ENCODE data around the gene DBNDD2.
A peak's percentile ranks its signal among the peaks of the same experiment; 100 is the strongest.

Gene DBNDD2

DNA sequence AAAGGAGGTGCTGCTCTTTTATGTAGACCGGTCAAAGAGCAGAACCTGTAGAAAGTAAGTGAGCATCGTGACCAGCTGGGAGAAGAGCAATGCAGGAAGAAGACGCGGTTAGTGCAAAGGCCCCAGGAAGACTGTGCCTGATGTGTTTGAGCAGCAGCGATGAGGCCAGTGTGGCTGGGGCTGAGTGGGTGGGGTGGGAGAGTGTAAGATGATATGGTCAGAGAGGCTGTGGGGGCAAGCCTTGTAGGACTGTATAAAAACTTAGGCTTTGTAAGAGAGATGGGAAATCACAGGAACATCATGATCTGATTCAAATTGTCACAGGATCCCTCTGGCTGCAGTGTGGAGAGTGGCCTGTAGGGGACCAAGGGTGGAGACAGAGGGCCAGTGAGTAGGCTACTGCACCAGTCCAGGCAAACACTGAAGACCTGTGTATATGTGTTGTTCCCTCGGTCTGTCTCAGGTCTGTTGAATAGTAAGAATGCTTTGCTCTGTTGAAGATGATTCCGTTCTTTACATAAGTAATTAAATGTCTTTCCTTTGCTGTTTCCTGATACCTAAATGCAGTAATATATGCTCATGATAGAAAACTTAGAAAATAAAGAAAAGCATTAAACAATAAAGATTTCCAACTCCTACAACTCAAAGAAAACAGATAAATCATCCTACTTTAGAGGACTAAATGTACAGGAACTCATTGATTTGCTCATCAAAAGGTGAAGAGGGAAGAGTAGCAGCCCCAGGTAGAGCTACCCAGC lies 37.9 kb downstream of the DBNDD2 start:
- WGBS (ENCODE audit: insufficient coverage): 75% methylated on average over 5 of the region's 7 CpGs
- Histone ChIP-seq H3K4me1 (ENCODE audit: control extremely low read depth in 1 of 4, control insufficient read depth in 4 of 4, insufficient read depth in 4 of 4, low read length in 3 of 4) (no peaks in the 10 kb centered on the region), H3K27ac (ENCODE audit: insufficient read depth in 1 of 2, low read depth in 1 of 2, low read length in 2 of 2, poor library complexity in 1 of 2, severe bottlenecking in 2 of 2) (no peak overlapping the region), H3K27me3 (replicated peaks in 2 of 5; ENCODE audit: control insufficient read depth in 4 of 5, insufficient read depth in 5 of 5, low read length in 4 of 5) (no peaks in the 10 kb centered on the region), H3K9me3 (ENCODE audit: control extremely low read depth in 1 of 5, control insufficient read depth in 4 of 5, insufficient read depth in 2 of 5, low read depth in 1 of 5, low read length in 4 of 5) (no peaks in the 10 kb centered on the region), H3K36me3 (ENCODE audit: control insufficient read depth in 4 of 4, insufficient read depth in 4 of 4, low read length in 3 of 4) (no peaks in the 10 kb centered on the region), H3K4me3 (ENCODE audit: control insufficient read depth in 1 of 7, extremely low read depth in 1 of 7, insufficient read depth in 4 of 7, low read depth in 2 of 7, low read length in 6 of 7) (no peak overlapping the region)
- CTCF ChIA-PET: interaction anchor here (0.6 to 1.9 kb wide), 10 partner anchors 9 to 166 kb away, joined by 3 to 6 read pairs (median 4); no protein-coding TSS in a partner anchor
- peak in 1 of 3 donors; percentile 17 for DNase-seq
- POLR2A ChIA-PET: no interaction called here

DNA sequence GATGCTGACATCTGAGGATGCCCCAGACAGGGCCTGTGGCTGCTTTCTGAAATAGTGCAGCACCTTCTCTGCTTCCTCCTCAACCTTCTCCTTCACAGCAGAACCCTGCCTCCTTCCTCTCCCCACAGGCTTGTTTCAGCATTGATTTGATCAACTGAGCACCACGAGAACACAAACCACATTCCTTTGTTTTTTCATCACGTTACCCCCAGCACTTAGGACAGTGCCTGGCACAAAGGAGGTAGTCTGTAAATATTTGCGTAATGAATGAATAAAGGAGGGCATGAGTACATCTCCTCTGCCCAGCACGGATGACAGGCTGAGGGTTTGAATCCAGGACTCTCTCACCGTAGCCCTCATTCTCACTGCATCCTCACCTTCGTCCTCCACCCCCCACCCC lies 40.2 kb downstream of the DBNDD2 start:
- Histone ChIP-seq H3K27ac (ENCODE audit: insufficient read depth in 1 of 2, low read depth in 1 of 2, low read length in 2 of 2, poor library complexity in 1 of 2, severe bottlenecking in 2 of 2) (no peak overlapping the region), H3K27me3 (replicated peaks in 2 of 5; ENCODE audit: control insufficient read depth in 4 of 5, insufficient read depth in 5 of 5, low read length in 4 of 5) (no peaks in the 10 kb centered on the region), H3K4me3 (ENCODE audit: control insufficient read depth in 1 of 7, extremely low read depth in 1 of 7, insufficient read depth in 4 of 7, low read depth in 2 of 7, low read length in 6 of 7) (no peak overlapping the region), H3K36me3 (ENCODE audit: control insufficient read depth in 4 of 4, insufficient read depth in 4 of 4, low read length in 3 of 4) (no peaks in the 10 kb centered on the region), H3K4me1 (ENCODE audit: control extremely low read depth in 1 of 4, control insufficient read depth in 4 of 4, insufficient read depth in 4 of 4, low read length in 3 of 4) (no peaks in the 10 kb centered on the region), H3K9me3 (ENCODE audit: control extremely low read depth in 1 of 5, control insufficient read depth in 4 of 5, insufficient read depth in 2 of 5, low read depth in 1 of 5, low read length in 4 of 5) (no peaks in the 10 kb centered on the region)
- POLR2A ChIA-PET: no interaction called here
- no peak for DNase-seq
- CTCF ChIA-PET: interaction anchor here (1.3 to 8.6 kb wide), 5 partner anchors 11 to 128 kb away, joined by 3 to 88 read pairs (median 25); partner anchors contain the start of gene DBNDD2
- 80% methylated on average over 2 of the region's 6 CpGs for WGBS (ENCODE audit: insufficient coverage)

DNA sequence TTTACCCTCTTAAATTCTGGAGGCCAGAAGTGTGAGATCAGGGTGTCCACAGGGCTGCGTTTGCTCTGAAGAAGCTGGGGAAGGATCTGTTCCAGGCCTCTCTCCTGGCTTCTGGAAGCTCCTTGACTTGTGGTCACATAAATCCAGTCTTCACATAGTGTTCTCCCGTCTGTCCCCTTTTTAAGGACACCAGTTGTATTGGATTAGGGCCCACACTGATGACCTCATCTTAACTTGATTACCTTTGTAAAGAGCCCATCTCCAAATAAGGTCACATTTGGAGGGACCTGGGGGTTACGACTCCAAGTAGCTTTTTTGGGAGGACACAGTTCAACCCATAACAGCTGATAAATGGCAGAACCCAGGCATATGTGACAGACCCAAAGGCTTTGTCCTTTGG lies 41.4 kb downstream of the DBNDD2 start:
- no peaks in the 10 kb centered on the region for H3K4me1 ChIP-seq (ENCODE audit: control extremely low read depth in 1 of 4, control insufficient read depth in 4 of 4, insufficient read depth in 4 of 4, low read length in 3 of 4)
- H3K27me3 ChIP-seq (replicated peaks in 2 of 5; ENCODE audit: control insufficient read depth in 4 of 5, insufficient read depth in 5 of 5, low read length in 4 of 5): no peaks in the 10 kb centered on the region
- no peaks in the 10 kb centered on the region for H3K9me3 ChIP-seq (ENCODE audit: control extremely low read depth in 1 of 5, control insufficient read depth in 4 of 5, insufficient read depth in 2 of 5, low read depth in 1 of 5, low read length in 4 of 5)
- WGBS (ENCODE audit: insufficient coverage): 93% methylated on average over 2 of the region's 3 CpGs
- no peak for DNase-seq
- POLR2A ChIA-PET: no interaction called here
- CTCF ChIA-PET: interaction anchor here (1.1 to 12.4 kb wide), 16 partner anchors 9 to 321 kb away, joined by 3 to 120 read pairs (median 6); partner anchors contain the start of genes DBNDD2, SYS1 and WFDC2
- no peak overlapping the region for H3K4me3 ChIP-seq (ENCODE audit: control insufficient read depth in 1 of 7, extremely low read depth in 1 of 7, insufficient read depth in 4 of 7, low read depth in 2 of 7, low read length in 6 of 7)
- no peak overlapping the region for H3K27ac ChIP-seq (ENCODE audit: insufficient read depth in 1 of 2, low read depth in 1 of 2, low read length in 2 of 2, poor library complexity in 1 of 2, severe bottlenecking in 2 of 2)
- no peaks in the 10 kb centered on the region for H3K36me3 ChIP-seq (ENCODE audit: control insufficient read depth in 4 of 4, insufficient read depth in 4 of 4, low read length in 3 of 4)

DNA sequence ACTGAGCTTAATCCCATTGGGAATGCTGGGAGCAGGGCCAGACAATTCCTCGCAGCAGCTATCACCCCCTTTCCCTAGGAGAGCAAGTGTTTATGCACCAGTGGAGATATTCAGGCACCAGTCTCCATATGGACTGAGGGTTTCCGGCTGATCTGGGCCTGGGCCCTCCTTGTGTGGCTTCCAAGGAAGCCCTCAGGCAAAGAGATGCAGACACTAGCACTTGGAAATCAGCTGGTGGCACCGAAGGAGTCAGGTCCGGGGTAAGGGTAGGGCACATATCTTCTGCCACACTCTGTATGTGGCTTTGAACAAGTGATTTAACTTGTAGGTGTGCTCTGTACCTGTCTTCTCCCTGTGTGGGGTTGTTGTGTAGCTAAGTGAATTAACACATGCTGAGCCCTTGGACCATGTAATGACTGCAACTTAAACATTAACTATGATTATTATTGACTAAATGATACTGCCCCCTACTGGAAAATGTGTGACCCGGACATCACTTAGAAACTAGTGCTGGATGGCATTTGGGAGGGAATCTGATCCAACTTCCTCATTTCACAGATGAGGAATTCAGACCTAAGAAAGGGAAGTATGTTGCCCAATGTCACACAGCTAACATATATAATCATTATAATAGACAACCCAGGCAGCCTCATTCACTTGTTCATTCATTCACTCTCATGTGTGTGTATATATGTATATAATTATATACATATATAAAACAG lies 42.2 kb downstream of the DBNDD2 start:
- H3K4me1 ChIP-seq (ENCODE audit: control extremely low read depth in 1 of 4, control insufficient read depth in 4 of 4, insufficient read depth in 4 of 4, low read length in 3 of 4): no peaks in the 10 kb centered on the region
- H3K4me3 ChIP-seq (ENCODE audit: control insufficient read depth in 1 of 7, extremely low read depth in 1 of 7, insufficient read depth in 4 of 7, low read depth in 2 of 7, low read length in 6 of 7): no peak overlapping the region
- WGBS (ENCODE audit: insufficient coverage): 98% methylated on average over 3 of the region's 5 CpGs
- H3K27ac ChIP-seq (ENCODE audit: insufficient read depth in 1 of 2, low read depth in 1 of 2, low read length in 2 of 2, poor library complexity in 1 of 2, severe bottlenecking in 2 of 2): no peak overlapping the region
- H3K9me3 ChIP-seq (ENCODE audit: control extremely low read depth in 1 of 5, control insufficient read depth in 4 of 5, insufficient read depth in 2 of 5, low read depth in 1 of 5, low read length in 4 of 5): no peaks in the 10 kb centered on the region
- no peaks in the 10 kb centered on the region for H3K27me3 ChIP-seq (replicated peaks in 2 of 5; ENCODE audit: control insufficient read depth in 4 of 5, insufficient read depth in 5 of 5, low read length in 4 of 5)
- no peaks in the 10 kb centered on the region for H3K36me3 ChIP-seq (ENCODE audit: control insufficient read depth in 4 of 4, insufficient read depth in 4 of 4, low read length in 3 of 4)
- peak; percentile 86 to 93 (median 92) for DNase-seq
- CTCF ChIA-PET: interaction anchor here (0.5 to 12.4 kb wide), 21 partner anchors 9 to 321 kb away, joined by 3 to 120 read pairs (median 5); partner anchors contain the start of genes DBNDD2, SYS1 and WFDC2
- POLR2A ChIA-PET: no interaction called here

DNA sequence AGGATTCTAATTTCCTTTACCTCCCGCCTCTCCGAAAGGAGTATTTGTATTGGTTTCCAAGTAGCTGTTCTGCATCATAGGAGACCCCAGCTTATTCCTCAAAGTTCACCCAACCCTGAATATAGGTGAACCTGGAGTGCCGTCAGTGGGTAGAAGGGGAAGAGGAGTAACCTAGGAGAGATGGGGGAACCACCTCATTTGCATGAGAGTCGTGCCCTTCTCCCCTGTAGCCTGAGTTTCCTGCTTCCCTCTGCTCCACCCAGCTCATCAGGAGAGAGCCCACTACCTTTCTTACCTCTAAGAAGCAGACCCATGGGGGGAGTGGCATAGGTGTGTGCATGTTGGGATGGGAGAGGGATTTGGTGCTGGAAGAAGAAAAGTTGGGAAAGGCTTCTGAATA lies 44.1 kb downstream of the DBNDD2 start:
- no peak for DNase-seq
- Histone ChIP-seq H3K4me1 (ENCODE audit: control extremely low read depth in 1 of 4, control insufficient read depth in 4 of 4, insufficient read depth in 4 of 4, low read length in 3 of 4) (no peaks in the 10 kb centered on the region), H3K27ac (ENCODE audit: insufficient read depth in 1 of 2, low read depth in 1 of 2, low read length in 2 of 2, poor library complexity in 1 of 2, severe bottlenecking in 2 of 2) (no peak overlapping the region), H3K9me3 (ENCODE audit: control extremely low read depth in 1 of 5, control insufficient read depth in 4 of 5, insufficient read depth in 2 of 5, low read depth in 1 of 5, low read length in 4 of 5) (no peaks in the 10 kb centered on the region), H3K27me3 (replicated peaks in 2 of 5; ENCODE audit: control insufficient read depth in 4 of 5, insufficient read depth in 5 of 5, low read length in 4 of 5) (no peaks in the 10 kb centered on the region), H3K36me3 (ENCODE audit: control insufficient read depth in 4 of 4, insufficient read depth in 4 of 4, low read length in 3 of 4) (no peaks in the 10 kb centered on the region), H3K4me3 (ENCODE audit: control insufficient read depth in 1 of 7, extremely low read depth in 1 of 7, insufficient read depth in 4 of 7, low read depth in 2 of 7, low read length in 6 of 7) (no peak overlapping the region)
- ChIA-PET CTCF (interaction anchor here (0.7 to 12.4 kb wide), 13 partner anchors 9 to 132 kb away, joined by 3 to 120 read pairs (median 4); partner anchors contain the start of genes DBNDD2, SYS1 and WFDC2), POLR2A (no interaction called here)
- no CpG with 5 or more reads among the region's 4 CpGs for WGBS (ENCODE audit: insufficient coverage)

DNA sequence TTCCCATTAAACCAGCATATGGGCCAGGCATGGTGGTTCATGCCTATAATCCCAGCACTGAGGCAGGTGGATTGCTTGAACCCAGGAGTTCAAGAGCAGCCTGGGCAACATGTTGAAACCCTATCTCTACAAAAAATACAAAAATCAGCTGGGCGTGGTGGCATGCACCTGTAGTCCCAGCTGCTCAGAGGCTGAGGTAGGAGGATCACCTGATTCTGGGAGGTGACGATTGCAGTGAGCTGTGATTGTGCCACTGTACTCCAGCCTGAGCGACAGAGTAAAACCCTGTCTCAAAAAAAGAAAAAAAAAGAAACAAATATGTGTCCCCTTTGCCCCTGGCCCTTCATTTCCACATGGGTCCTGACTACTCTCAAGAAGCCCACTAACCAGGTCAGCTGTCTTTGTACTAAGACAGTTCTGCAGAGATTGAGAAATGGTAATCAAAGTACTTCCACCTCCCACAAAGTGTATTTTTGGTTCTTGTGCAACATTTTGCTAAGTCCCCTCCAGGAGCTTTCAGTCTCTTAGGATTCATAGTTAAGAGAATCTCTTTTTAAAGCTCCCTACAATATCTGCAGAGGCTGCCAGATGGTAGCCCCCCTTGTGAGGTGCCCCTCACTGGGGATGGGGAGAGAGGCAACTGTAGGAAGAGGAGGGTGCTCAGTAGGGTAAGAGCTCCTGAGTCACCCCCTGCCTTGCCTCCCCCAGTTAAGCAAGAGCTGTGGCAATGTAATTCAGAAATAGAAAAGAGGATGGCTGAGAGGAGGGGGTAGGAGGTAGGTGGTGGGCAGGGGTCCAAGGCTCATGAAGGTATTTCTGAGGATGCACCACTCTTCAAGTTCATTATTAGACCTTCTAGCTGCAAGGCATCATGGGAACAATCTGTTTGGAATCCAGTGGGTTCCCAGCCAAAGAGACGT lies 44.9 kb downstream of the DBNDD2 start:
- Histone ChIP-seq H3K4me3 (ENCODE audit: control insufficient read depth in 1 of 7, extremely low read depth in 1 of 7, insufficient read depth in 4 of 7, low read depth in 2 of 7, low read length in 6 of 7) (no peak overlapping the region), H3K9me3 (ENCODE audit: control extremely low read depth in 1 of 5, control insufficient read depth in 4 of 5, insufficient read depth in 2 of 5, low read depth in 1 of 5, low read length in 4 of 5) (no peaks in the 10 kb centered on the region), H3K36me3 (ENCODE audit: control insufficient read depth in 4 of 4, insufficient read depth in 4 of 4, low read length in 3 of 4) (no peaks in the 10 kb centered on the region), H3K27me3 (replicated peaks in 2 of 5; ENCODE audit: control insufficient read depth in 4 of 5, insufficient read depth in 5 of 5, low read length in 4 of 5) (no peaks in the 10 kb centered on the region), H3K27ac (ENCODE audit: insufficient read depth in 1 of 2, low read depth in 1 of 2, low read length in 2 of 2, poor library complexity in 1 of 2, severe bottlenecking in 2 of 2) (no peak overlapping the region), H3K4me1 (ENCODE audit: control extremely low read depth in 1 of 4, control insufficient read depth in 4 of 4, insufficient read depth in 4 of 4, low read length in 3 of 4) (no peaks in the 10 kb centered on the region)
- DNase-seq: no peak
- ChIA-PET CTCF (interaction anchor here (0.7 to 12.4 kb wide), 14 partner anchors 8 to 132 kb away, joined by 3 to 120 read pairs (median 4); partner anchors contain the start of genes DBNDD2, SYS1 and WFDC2), POLR2A (no interaction called here)
- WGBS (ENCODE audit: insufficient coverage): 100% methylated on average over 3 of the region's 4 CpGs
